Stimulated activated CD4-positive, alpha-beta T cell treated with anti-CD3 and anti-CD28 coated beads, Interleukin-12 subunit alpha, Interleukin-12 subunit beta, amount 100 ng/mL, for 24 hours (primary cell): ENCODE data around the gene CELSR1.
"Not testable (repeated sequence)": the region's sequence is repeated elsewhere in the genome, so short reads cannot be mapped to it uniquely, and the experiment has no call there.

Experiments
- DNase-seq, 2 experiments: peaks; one replicate each; pipeline ENCODE4 v3.0.0-alpha.2; 2020; ENCODE audit warnings: low read depth in 2 of 2

The CELSR1 gene

GRCh38 chr22:46320716-46321386 is 216.6 kb downstream of the CELSR1 start:
- DNase-seq: no peak

DNA sequence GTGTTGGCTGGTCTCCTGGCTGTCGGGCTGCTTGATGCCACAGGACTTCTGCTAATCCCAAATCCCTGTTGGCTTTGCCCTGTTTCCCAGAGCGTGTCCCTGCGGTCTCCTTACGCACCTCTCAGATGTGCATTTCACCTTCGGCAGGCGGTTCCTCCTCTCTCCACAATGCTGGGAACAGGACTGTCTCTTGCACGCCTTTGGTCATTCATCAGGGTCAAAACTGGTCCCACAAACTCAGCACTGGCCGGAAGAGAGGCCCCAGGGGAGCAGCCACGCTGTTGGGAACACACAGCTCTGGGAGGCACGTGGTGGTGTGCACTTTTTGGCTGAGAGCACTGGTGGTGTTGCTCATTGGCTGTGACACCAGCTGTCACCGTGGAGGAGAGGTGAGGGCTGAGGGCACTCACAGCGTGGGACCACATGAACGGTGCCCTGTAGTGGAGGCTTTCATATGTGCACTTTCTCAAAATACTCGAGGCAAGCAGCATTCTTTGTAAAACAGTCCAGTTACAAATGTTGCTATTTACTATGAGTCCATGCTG is 217.2 kb downstream of the CELSR1 start:
- DNase-seq: no peak

- no peak for DNase-seq
These were observed 218.1 kb downstream of the CELSR1 start for GRCh38 chr22:46319319-46319718.

DNA sequence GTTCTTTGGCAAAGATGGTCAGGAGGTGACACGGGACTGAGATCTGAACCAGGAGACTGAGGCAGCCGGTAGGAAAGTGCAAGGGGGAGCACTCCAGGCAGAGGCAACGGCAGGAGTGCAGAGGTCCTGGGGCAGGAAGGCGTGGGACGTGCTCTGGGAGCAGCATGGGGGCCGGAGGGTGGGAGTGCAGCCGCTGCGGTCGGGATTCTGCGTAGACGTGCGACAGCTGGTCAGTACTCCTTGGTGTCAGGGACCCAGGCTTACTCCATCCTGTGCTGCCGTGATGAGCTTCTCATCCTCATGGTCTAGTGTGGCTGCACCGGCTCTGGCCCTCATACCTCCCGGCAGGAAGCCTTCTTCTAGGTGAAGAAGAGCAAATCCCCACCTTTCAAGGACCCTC is 218.8 kb downstream of the CELSR1 start:
- no peak for DNase-seq

DNA sequence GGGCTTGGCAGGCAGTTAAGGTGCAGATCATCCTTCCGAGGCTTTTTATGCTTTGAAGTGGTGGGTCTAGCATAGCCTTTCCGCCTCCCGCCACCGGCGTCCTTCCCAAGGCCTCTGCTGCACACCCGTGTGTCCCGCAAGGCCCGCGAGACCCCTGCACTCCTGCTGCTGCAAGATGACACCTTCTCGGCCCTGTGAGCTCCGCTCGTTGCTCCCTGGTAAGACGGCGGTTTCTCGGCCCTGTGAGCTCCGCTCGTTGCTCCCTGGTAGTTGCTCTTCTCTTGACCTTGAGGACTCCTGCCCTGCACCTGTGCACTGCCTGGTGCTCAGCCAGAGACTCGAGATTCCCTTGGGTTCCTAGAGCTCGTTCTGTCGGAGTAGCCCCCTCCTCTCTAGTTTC is 219.8 kb downstream of the CELSR1 start:
- no peak for DNase-seq

GRCh38 chr22:46315976-46316375 is 221.4 kb downstream of the CELSR1 start:
- DNase-seq: no peak

GRCh38 chr22:46312848-46313247 is 224.6 kb downstream of the CELSR1 start:
- DNase-seq: not testable (repeated sequence)

DNA sequence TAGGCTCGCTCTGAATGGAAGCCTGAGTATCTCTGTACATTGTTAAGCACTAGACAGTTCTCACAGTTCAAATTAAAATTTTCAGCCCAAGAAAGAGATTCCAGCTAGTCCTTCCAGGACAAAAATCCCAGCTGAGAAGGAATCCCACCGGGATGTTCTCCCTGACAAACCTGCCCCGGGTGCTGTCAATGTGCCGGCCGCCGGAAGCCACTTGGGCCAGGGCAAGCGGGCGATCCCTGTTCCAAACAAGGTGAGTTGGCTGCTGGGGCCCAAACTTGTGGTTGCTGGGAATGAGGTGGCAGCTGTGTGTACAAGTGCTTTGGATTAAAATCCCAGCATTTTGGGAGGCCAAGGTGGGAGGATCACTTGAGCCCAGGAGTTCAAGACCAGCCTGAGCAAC is 225.4 kb downstream of the CELSR1 start:
- no peak for DNase-seq
